Fibroblast of skin of abdomen (primary cell): ENCODE measurements around the gene NUP62.

Experiments
- DNase-seq: peaks from one replicate; pipeline ENCODE4 v3.0.0-alpha.2; 2013

NUP62 gene

DNA sequence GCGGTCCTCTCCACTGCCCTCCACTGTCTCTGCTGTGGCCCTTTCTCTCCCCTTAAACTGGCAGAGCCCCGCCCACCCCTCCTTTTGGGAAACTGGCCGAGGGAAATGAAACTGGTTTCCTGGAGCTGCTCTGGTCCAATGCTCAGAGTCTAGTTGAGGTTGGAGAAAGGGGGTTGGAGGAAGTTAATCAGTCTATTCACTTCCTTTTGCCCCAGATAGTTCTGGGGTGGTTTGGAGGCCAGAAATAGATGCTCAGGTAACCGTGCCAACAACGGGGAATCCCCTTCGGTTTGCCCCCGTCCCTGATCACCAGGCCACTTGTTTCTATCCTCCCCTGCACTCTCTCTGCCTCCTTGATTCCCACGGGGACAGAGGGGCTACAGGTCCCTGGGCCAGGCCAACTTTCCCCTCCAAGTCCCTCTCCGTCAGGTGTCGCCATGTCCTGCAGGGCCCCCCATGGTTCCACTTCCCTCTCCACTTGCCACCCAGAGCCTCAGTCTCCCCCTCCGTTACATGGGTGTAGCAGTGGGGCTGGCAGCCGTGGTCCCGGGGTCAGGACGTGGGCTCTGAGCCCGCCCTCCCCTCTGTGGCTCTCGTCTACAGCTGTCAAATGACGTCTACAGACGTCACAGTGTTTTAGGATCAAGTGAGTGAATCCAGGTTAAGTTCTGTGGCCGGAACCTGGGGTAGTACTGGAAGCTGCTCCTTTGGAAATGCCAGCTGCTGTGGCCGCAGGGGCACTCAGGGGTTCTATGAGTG is 32.3 kb downstream of the NUP62 start, which contains the start of gene IL4I1:
Gene IL4I1, minus strand, starts transcription at position 25 of the 759 bp plus-strand sequence. CDS start 727 bp downstream, outside the sequence.
- peak; percentile 28 for DNase-seq

DNA sequence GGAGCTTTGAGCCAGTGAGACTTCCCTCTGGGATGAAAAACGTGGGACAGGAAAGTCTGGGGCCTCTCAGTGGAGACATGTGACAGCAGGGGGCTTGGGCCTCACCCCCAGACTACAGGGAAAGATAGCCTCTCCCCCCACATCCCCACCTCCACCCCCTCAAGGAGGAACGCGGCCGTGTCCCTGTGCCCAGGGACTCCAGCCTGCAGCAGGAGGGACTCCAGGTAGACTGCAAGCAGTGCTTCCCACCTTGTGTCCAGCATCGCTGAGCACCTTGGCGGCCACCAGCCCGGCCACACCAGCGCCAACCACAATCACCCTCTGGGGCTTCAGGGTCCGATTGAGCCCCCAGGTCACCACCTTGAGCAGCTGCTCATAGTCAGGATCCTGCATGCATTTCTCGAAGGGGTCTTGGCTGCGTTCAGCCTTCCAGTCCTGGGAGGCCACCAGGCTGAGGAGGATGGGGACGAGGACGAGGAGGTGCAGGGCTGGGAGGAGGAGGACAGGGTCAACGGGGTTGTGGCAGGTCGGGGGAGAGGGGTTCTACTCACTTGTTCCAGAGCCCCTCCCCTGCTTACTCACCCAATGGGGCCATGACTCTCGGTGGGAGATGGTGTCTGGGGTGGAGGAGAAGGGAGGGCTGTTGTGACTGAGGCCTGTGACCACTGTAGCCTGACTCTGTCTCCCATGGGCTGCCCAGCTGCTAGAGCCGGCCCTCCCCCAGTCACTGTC is 33.6 kb downstream of the NUP62 start:
- DNase-seq = no peak

DNA sequence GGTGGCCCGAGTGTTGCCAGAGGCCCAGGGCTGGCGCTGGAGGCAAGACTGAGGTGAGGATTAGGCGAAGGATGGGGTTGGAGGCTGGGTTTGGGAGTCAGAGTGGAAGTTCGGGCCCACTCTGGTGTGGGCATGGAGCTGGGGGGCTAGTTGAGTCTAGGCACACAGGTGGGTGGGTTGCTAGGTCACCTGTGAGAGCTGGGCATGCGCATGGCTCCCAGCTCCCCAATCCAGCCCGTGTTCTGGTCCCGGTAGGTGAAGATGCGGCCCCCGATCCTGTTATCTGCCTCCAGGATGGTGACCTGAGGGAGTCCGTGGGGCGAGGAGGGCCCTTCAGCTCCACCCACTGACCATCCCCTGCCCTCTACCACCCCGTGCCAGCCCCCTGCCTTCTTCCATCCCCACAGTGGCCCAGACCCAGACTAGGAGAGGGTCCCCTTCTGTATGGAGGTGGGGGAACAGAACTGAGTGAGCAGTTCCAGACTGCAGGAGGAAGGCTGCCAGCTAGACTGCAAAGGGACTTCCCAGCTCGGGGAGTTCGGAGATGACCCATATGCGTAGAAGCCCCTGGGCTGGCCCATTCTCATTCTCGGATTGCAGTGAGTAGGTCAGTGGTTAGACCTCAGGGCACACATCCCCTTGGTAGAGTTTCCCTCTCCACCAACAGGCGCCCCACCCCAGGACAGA is 34.3 kb downstream of the NUP62 start:
- DNase-seq = no peak

DNA sequence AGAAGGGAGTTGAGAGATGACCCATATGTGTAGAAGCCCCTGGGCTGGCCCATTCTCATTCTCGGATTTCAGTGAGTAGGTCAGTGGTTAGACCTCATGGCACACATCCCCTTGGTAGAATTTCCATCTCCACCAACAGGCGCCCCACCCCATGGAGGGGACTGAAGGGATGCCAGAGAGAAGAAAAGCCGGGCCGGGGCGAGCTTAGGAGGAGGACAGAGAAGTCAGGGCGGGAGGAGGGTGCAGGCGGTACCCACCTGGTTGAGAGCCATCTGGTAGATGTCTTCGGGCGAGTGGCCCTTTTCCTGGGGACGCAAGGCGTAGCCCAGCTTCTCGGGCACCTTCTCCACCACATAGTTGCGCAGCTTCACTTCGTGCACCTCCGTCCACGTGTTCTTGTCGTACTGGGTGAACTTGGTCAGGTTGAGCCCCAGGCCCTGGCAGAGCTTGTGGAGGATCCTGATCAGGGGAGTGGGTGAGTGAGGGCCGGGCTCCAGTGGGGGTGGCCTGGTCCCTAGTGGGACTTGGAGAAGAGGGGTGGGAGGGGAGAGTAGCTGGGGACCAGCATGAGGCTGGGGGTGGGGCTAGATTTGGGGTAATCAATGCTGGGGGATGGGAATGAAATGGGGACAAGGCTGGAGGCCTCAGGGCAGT is 35.2 kb downstream of the NUP62 start:
- no peak for DNase-seq

DNA sequence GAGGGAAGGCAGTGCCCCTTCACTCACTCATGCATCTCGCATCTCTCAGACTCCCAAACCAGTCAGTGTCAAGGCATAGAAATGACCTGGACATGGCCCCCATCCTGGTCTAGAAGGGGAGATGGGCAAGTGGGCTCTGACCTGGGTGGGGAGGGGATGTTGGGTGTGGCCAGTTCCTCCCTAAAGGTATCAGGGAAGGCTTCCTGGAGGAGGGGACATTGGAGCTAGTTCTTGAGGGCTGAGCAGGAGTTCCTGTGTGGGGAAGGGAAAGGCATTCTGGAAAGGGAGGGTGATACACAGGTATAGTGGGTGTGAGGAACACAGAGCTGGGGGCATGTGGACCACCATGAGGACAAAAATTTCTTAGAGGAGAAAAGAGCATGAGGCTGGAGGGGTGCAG is 36.6 kb downstream of the NUP62 start:
- DNase-seq = no peak

DNA sequence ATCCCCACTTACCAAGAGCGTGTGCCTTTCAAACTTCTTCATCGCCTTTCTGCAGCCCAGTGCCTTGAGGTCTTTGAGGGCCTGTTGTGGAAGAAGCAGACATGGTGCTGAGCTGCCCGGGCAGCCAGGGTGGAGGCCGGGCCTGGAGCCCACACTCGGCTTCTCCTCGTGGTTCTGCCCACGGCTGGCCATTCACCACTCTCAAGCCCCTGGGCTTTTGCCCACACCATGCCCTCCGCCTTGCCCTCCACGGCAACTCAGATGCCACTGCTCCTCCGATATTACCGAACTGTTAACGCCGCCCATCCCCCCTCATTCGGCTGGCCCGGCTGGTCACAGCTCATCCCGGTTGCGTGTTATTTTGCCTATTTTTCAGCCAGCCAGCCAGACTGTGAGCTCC is 37.9 kb downstream of the NUP62 start:
- no peak for DNase-seq

- DNase-seq = no peak
These were observed 38.7 kb downstream of the NUP62 start for GRCh38 chr19:49890349-49891311.

GRCh38 chr19:49889687-49890348 is 39.5 kb downstream of the NUP62 start:
- peak; percentile 67 for DNase-seq

DNA sequence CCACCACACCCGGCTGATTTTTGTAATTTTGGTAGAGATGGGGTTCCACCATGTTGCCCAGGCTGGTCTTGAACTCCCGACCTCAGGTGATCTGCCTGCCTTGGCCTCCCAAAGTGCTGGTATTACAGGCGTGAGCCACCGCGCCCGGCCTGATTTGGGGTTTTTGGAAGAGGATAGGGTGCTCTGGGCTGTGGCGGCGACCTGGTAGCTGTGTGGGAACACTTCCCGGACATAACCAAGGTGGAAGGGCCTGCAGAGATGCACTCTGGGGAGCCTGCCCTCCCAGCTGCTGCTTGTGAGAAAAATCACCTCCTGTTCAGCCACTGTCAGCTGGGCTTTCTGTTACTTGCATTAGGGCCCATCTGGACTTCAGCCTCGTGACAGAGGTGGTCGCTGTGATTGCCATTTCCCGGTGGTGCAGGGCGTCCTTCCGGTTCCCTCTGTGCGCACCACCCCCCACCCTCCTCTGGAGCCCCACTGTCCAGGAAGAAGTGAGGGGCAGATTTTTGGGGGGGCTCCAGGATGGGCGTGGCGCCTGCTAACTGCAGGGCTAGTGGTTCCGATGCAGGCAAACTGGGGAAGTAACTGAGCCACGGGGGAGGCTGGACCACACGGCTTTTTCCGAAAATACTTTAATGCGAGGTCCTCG is 40.1 kb downstream of the NUP62 start:
- no peak for DNase-seq

DNA sequence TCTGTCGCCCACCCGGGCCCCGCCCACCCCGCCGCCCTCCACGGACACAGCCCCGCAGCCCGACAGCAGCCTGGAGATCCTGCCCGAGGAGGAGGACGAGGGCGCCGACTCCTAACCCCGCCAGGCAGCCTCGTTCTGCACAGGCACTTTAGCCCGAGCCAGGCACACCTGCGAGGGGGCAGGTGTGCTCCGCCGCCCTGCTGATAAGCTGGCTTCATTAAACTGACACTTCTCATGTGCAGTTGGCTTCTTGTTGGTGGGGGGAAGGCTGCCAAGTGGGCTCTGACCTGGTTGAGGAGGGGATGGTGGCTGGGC is 40.8 kb downstream of the NUP62 start:
- no peak for DNase-seq

- no peak for DNase-seq
These were observed 41.4 kb downstream of the NUP62 start for GRCh38 chr19:49887665-49888509.

DNA sequence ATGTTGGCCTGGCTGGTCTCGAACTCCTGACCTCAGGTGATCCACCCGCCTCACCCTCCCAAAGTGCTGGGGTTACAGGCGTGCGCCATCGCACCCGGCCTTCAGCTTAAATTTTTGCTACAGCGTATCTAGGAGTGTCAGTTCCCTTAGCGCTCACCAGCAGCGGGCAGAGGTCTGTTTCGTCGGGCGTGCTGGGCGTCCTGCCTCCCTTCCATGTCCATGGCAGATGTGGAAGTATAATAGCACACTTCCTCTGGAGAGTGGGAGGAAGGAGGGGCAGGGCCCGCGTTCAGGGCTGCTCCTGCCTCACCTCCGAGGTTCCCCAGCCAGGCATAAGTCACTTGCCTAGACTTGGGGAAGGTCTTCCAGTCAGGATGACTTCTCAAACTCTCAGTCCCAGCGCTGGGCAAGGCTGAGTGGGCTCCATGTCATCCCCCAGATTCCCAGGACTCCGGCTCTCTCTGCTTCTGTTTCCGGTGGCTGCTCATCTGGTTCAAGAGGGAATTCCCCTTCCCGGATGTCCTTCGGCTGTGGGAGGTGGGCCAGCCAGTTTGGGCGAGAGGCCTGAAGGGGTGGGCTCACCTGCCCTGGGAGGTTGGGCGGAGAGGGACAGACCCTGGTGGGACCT is 42.2 kb downstream of the NUP62 start:
- no peak for DNase-seq

GRCh38 chr19:49884760-49885159 is 44.5 kb downstream of the NUP62 start:
- no peak for DNase-seq

GRCh38 chr19:49884109-49884508 is 45.2 kb downstream of the NUP62 start:
- no peak for DNase-seq

DNA sequence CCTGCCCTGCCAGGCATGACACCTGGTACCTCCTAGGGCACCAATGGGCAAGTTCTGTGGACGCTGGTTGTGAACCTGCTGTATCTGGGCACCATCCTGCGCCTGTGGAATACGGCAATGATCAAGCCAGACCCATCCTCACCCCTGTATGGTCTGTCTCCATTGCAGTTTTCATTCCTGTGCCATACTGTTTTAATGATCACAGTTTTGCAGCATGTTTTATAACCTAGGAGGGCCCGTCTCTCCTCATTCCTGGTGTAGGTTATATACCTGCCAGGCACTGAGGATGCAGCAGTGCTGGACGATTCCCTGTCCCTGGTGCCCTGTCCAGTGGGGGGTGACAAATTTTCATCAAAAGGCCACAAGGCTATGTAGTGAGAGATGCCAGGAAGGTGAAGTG is 46.2 kb downstream of the NUP62 start:
- no peak for DNase-seq

DNA sequence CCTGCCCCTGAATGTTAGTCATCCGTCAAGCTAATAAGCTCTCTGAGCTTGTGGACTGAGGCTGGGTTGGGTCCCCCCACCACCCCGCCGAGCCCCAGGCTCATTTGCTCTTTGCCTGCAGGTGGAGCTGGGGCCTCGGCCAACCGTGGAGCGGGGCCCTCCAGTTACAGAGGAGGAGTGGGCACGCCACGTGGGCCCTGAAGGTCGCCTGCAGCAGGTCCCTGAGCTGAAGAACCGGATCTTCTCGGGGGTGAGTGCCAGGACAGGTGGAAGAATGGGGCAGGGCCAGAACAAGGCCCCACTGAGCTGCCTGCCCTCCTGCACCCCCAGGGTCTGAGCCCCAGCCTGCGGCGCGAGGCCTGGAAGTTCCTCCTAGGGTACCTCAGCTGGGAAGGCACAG is 46.7 kb downstream of the NUP62 start:
- no peak for DNase-seq

GRCh38 chr19:49881672-49882394 is 47.5 kb downstream of the NUP62 start:
- no peak for DNase-seq

- DNase-seq = no peak
These were observed 48.1 kb downstream of the NUP62 start for GRCh38 chr19:49881186-49881585.
